Measurements from ENCODE around the gene OR2T11.

GRCh38 chr1:248627971-248628844 is 6.7 kb downstream of the OR2T11 start:
- TF ChIP-seq EZH2 (IDR thresholded peaks at IDR 0.05) (no peak), POLR2AphosphoS5 (IDR thresholded peaks at IDR 0.05; ENCODE audit: borderline replicate concordance, low read depth, low read length) (no peak), FOXP2 (optimal IDR thresholded peaks at IDR 0.05; ENCODE audit: control extremely low read depth, extremely low read length, insufficient read depth) (no peak)
